ENCODE measurements around the gene PPP6R3. TPM values are rescaled to one million over a fixed set of nuclear protein-coding genes. Genes with fewer than 3 reads are reported as not detected.

PPP6R3 gene
- total RNA-seq, 1 experiment from 2014 or later: 138 TPM

GRCh38 chr11:68436162-68436888, 24.2 kb upstream of the PPP6R3 start:
- no peaks in the 10 kb centered on the region for H3K79me1 ChIP-seq (ENCODE audit: insufficient read depth, low read depth, low read length, poor library complexity, severe bottlenecking)
- H2AFZ ChIP-seq (ENCODE audit: low read length): no peak overlapping the region
- Mint-ChIP-seq H3K9me3 (no peaks in the 10 kb centered on the region), H3K27me3 (ENCODE audit: low read depth) (no peaks in the 10 kb centered on the region), H3K4me3 (no peak overlapping the region), H3K4me1 (peaks cover 8 to 23% of the 10 kb centered on the region in 2 experiments), H3K36me3 (ENCODE audit: insufficient read depth in 1 of 3, low read depth in 3 of 3) (peaks cover 0 to 12% (median 9%) of the 10 kb centered on the region in 3 experiments), H3K27ac (peak overlapping the region in 1 of 3 experiments; percentile 82; a peak in 2 of 7 replicates)
- H3K18ac ChIP-seq (ENCODE audit: insufficient read length, low read depth, low read length): no peak overlapping the region
- no CpG with 5 or more reads among the region's 16 CpGs for WGBS (ENCODE audit: extremely low coverage, insufficient read length, low lambda C conversion rate)
- H3K23ac ChIP-seq (ENCODE audit: insufficient read length, low read depth, low read length): no peak overlapping the region
- H3K4me2 ChIP-seq (ENCODE audit: insufficient read depth, insufficient read length, low read length): no peak overlapping the region
- H3K4me1 ChIP-seq (ENCODE audit: insufficient read depth, low read length): no peaks in the 10 kb centered on the region
- H2BK20ac ChIP-seq (ENCODE audit: low read depth, low read length, poor library complexity, severe bottlenecking): no peak overlapping the region
- H2BK120ac ChIP-seq (ENCODE audit: low read depth, low read length, poor library complexity, severe bottlenecking): no peak overlapping the region
- DNase-seq: no peak
- no peak overlapping the region for H2BK15ac ChIP-seq (ENCODE audit: low read depth, low read length)
- H4K91ac ChIP-seq (ENCODE audit: insufficient read length, low read depth, low read length): no peak overlapping the region
- H3K79me2 ChIP-seq (ENCODE audit: insufficient read depth, low read length): no peaks in the 10 kb centered on the region
- TF ChIP-seq CTCF (conservative IDR thresholded peaks at IDR 0.05): no peak
- H4K20me1 ChIP-seq (ENCODE audit: control insufficient read depth, insufficient read depth, insufficient read length): no peaks in the 10 kb centered on the region
- no peak overlapping the region for H3K56ac ChIP-seq (ENCODE audit: insufficient read length, low read depth, low read length)
- H3K4ac ChIP-seq (ENCODE audit: low read depth, low read length): no peak overlapping the region
- H2BK5ac ChIP-seq (ENCODE audit: insufficient read length, low read length): no peak overlapping the region
- no peaks in the 10 kb centered on the region for H3K27me3 ChIP-seq (ENCODE audit: insufficient read depth, low read length)
- H3K23me2 ChIP-seq (ENCODE audit: insufficient read length, low read depth, low read length, poor library complexity, severe bottlenecking): no peaks in the 10 kb centered on the region
- no peak overlapping the region for H3K9ac ChIP-seq (ENCODE audit: extremely low read depth, insufficient read length, low read length)
- no peak overlapping the region for H3T11ph ChIP-seq (ENCODE audit: low read length)
- H2AK5ac ChIP-seq (ENCODE audit: insufficient read length, low read length): no peak overlapping the region
- H3K14ac ChIP-seq (ENCODE audit: insufficient read depth, low read length): no peak overlapping the region
- no peak overlapping the region for H4K5ac ChIP-seq (ENCODE audit: insufficient read length, low read depth, low read length)
- no peak overlapping the region for H3K27ac ChIP-seq (ENCODE audit: insufficient read length, low read depth, low read length)
- H2BK12ac ChIP-seq (ENCODE audit: insufficient read length, low read depth, low read length): no peak overlapping the region
- no peaks in the 10 kb centered on the region for H3K9me3 ChIP-seq (ENCODE audit: control insufficient read depth, low read depth, low read length)
- no peak overlapping the region for H4K8ac ChIP-seq (replicated peaks; ENCODE audit: insufficient read length, low read depth, low read length)

Data from H9 (cell line).